Lower leg skin (tissue), 3 donors: ENCODE results near the gene FLT3.

Source experiments
- POLR2A ChIP-seq, 2 donors: fragments of 450-650 bp; IDR thresholded peaks; one replicate each; pipeline ENCODE4 v1.6.1; 2016 to 2017; ENCODE audit warnings: antibody characterized with exemption in 2 of 2, mild to moderate bottlenecking in 1 of 2, moderate library complexity in 1 of 2
- TF ChIP-seq, protein P1 (sequence below), 3 donors: fragments of 450-650 bp; IDR thresholded peaks; one replicate each; pipeline ENCODE4 v1.5.1; 2016; ENCODE audit warnings: antibody characterized with exemption in 3 of 3, mild to moderate bottlenecking in 3 of 3, moderate library complexity in 2 of 3

GRCh38 chr13:27963491-27963890 lies 136.9 kb downstream of the FLT3 start:
- no peak for TF ChIP-seq POLR2A (IDR thresholded peaks at IDR 0.05)
- TF ChIP-seq, protein P1, sequence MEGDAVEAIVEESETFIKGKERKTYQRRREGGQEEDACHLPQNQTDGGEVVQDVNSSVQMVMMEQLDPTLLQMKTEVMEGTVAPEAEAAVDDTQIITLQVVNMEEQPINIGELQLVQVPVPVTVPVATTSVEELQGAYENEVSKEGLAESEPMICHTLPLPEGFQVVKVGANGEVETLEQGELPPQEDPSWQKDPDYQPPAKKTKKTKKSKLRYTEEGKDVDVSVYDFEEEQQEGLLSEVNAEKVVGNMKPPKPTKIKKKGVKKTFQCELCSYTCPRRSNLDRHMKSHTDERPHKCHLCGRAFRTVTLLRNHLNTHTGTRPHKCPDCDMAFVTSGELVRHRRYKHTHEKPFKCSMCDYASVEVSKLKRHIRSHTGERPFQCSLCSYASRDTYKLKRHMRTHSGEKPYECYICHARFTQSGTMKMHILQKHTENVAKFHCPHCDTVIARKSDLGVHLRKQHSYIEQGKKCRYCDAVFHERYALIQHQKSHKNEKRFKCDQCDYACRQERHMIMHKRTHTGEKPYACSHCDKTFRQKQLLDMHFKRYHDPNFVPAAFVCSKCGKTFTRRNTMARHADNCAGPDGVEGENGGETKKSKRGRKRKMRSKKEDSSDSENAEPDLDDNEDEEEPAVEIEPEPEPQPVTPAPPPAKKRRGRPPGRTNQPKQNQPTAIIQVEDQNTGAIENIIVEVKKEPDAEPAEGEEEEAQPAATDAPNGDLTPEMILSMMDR (IDR thresholded peaks at IDR 0.05): no peak
